Measurements from ENCODE around the gene LCLAT1.

DNA sequence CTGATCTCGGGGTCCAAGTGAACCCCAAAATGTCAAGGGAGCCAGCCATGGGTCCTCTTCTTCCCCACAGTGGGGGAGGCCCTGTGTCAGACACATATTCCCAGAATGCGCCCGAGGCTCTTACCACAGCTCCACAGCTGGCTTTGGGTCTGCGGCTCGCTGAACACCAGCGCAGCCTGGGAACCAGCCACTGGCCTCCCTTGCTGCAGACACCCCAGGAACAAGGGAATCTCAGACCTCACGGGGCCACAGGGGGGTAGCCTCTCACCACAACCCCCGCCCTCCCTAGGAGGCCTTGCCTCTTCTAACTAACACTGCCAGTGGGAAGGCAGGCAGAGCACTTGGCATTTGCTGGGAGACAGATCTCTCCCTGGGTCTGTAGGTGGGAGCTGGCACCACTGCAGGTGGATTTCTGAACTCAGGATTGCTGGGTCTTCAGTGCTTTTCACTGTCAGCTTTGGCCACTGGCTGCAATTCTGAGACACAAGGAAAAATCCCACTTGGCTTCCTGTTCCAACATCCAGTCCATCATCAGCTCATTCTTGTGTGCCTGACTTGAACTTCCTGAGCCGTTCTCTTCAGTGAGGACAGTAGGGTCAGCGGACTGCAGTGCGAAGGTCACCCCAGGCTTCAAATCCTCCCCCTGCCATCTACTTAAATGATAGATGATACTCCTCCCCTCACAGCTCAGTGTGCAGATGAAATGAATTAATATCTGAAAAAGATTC is 231.5 kb downstream of the LCLAT1 start:
- TF ChIP-seq, protein P1, sequence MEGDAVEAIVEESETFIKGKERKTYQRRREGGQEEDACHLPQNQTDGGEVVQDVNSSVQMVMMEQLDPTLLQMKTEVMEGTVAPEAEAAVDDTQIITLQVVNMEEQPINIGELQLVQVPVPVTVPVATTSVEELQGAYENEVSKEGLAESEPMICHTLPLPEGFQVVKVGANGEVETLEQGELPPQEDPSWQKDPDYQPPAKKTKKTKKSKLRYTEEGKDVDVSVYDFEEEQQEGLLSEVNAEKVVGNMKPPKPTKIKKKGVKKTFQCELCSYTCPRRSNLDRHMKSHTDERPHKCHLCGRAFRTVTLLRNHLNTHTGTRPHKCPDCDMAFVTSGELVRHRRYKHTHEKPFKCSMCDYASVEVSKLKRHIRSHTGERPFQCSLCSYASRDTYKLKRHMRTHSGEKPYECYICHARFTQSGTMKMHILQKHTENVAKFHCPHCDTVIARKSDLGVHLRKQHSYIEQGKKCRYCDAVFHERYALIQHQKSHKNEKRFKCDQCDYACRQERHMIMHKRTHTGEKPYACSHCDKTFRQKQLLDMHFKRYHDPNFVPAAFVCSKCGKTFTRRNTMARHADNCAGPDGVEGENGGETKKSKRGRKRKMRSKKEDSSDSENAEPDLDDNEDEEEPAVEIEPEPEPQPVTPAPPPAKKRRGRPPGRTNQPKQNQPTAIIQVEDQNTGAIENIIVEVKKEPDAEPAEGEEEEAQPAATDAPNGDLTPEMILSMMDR (IDR thresholded peaks at IDR 0.05) = no peak
- no peak for TF ChIP-seq EZH2 (IDR thresholded peaks at IDR 0.05; ENCODE audit: borderline replicate concordance, insufficient read depth, low read depth, low read length, poor library complexity, severe bottlenecking)

All from B cell (primary cell).